ENCODE results near the gene FANCG. TPM values are rescaled to one million over a fixed set of nuclear protein-coding genes. Genes with fewer than 3 reads are reported as not detected.
A peak's percentile ranks its signal among the peaks of the same experiment; 100 is the strongest.

The FANCG gene
- total RNA-seq = 1 to 10 TPM; 3.7 to 8.2 TPM
- long read RNA-seq, partial matches to known transcripts = 0 of 4 reads
- long read RNA-seq, other reads (novel, unspliced or antisense) = 2 of 4 reads

- intact Hi-C loops (cut with DNase I) = loop anchor here in 1 of 2 donors (10.0 kb wide), 1 partner anchor 85 kb away; no protein-coding TSS in a partner anchor
- peak; percentile 98 for ATAC-seq
- peak; percentile 93 for DNase-seq
Observed at GRCh38 chr9:35079426-35080341, at the start of gene FANCG. Gene FANCG, minus strand, starts transcription at chr9:35079942. Its CDS starts 418 bp downstream, at chr9:35079524.

DNA sequence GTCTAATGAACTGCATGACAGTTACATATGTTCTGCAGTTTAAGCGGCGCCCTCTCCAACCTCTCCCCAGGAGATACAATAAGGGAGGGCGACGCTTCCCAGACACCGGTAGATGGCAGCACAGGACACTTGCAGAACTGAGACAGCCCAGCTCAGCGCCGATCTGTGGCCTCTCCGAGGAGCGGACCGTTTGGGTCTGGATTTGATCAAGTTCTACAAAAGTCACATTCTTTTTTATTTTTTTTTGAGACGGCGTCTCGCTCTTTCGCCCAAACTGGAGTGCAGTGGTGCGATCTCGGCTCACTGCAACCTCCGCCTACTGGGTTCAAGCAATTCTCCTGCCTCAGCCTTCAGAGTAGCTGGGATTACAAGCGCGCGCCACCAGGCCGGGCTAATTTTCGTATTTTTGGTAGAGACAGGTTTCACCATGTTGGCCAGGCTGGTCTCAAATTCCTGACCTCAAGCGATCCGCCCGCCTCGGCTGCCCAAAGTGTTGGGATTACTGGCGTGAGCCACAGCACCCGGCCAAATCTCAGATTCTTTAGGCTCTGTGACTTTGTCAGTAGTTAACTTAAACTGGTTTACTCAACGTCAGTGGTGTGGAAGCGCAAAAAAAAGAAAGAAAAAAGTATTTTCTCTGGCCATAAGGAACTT is 37.3 kb upstream of the FANCG start:
- peak; percentile 93 for DNase-seq
- intact Hi-C loops (cut with DNase I) = loop anchor here (1.0 to 10.0 kb wide), 6 partner anchors 46 to 488 kb away; partner anchors contain the start of genes TESK1 (in 1 of the 2) and UNC13B (in 1 of the 2)
- ATAC-seq = peak; percentile 76 to 82

GRCh38 chr9:35116539-35116897 is 36.8 kb upstream of the FANCG start:
- ATAC-seq = peak; percentile 0 to 1
- intact Hi-C loops (cut with DNase I) = loop anchor here (2.0 to 10.0 kb wide), 5 partner anchors 46 to 488 kb away; partner anchors contain the start of genes TESK1 (in 1 of the 2) and UNC13B (in 1 of the 2)
- no peak for DNase-seq

- intact Hi-C loops (cut with DNase I) = loop anchor here (2.0 to 10.0 kb wide), 5 partner anchors 47 to 489 kb away; partner anchors contain the start of genes TESK1 (in 1 of the 2) and UNC13B (in 1 of the 2)
- peak; percentile 72 to 74 for ATAC-seq
- DNase-seq = peak; percentile 97
Observed at GRCh38 chr9:35115680-35116538, 36.2 kb upstream of the FANCG start, which contains the start of gene ATOSB. Gene ATOSB, minus strand, starts transcription at chr9:35115862. Its CDS starts 7,588 bp downstream, at chr9:35108274.

GRCh38 chr9:35114840-35115628 is 35.3 kb upstream of the FANCG start:
- DNase-seq (peak; percentile 81), ATAC-seq (peak in 1 of 2 donors; percentile 5)
- intact Hi-C loops (cut with DNase I) = loop anchor here (5.0 to 10.0 kb wide), 3 partner anchors 152 to 490 kb away; partner anchors contain the start of gene TESK1 (in 1 of the 2)

DNA sequence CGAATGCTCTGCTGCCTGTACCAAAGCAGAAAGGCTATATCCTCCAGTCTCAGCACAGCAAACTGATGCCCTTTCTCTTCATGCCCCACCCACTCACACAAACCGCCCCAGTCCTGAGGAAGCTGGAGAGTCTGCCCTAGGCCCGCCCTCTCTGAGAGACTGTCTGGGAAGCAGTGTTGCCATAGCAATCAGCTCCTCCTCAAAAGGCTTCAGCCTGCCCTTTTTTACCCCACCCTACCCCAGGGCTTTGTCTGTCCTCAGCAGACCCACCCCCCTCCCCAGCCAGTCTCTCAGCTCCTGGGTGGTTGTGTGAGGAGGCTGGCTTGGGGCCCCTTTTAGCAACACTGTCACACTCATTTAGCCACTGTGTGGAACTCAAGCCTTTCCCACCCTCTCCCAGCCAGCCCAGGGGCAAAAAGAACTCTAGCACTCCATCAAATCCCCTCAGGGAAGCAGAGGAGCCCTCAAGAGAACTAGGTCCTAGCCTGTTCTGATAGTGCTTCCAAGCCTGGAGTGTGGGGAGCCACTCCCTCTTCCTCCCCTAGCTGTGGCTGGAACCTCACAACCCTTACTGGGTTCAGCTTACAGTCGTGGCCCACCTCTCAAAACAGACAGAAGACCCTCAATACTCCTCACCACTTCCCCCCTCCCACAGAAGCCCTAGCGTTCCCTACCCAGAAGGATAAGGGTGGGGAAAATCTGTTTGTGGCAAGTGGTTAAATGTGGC is 34.5 kb upstream of the FANCG start:
- intact Hi-C loops (cut with DNase I) = loop anchor here in 1 of 2 donors (10.0 kb wide), 1 partner anchor 491 kb away; the partner anchor contains the start of gene TESK1
- DNase-seq (peak; percentile 92), ATAC-seq (peak; percentile 6 to 39)

GRCh38 chr9:35112257-35113020 is 32.7 kb upstream of the FANCG start:
- intact Hi-C loops (cut with DNase I) = loop anchor here in 1 of 2 donors (10.0 kb wide), 1 partner anchor 492 kb away; the partner anchor contains the start of gene TESK1
- ATAC-seq = no peak
- peak; percentile 60 for DNase-seq

GRCh38 chr9:35111001-35111933 is 31.5 kb upstream of the FANCG start:
- ATAC-seq = peak; percentile 76 to 87
- intact Hi-C loops (cut with DNase I) = loop anchor here in 1 of 2 donors (10.0 kb wide), 1 partner anchor 494 kb away; the partner anchor contains the start of gene TESK1
- DNase-seq = peak; percentile 99

GRCh38 chr9:35110327-35110761 is 30.6 kb upstream of the FANCG start:
- DNase-seq (peak; percentile 49), ATAC-seq (peak in 1 of 2 donors; percentile 31)
- intact Hi-C loops (cut with DNase I) = loop anchor here in 1 of 2 donors (10.0 kb wide), 1 partner anchor 494 kb away; the partner anchor contains the start of gene TESK1

DNA sequence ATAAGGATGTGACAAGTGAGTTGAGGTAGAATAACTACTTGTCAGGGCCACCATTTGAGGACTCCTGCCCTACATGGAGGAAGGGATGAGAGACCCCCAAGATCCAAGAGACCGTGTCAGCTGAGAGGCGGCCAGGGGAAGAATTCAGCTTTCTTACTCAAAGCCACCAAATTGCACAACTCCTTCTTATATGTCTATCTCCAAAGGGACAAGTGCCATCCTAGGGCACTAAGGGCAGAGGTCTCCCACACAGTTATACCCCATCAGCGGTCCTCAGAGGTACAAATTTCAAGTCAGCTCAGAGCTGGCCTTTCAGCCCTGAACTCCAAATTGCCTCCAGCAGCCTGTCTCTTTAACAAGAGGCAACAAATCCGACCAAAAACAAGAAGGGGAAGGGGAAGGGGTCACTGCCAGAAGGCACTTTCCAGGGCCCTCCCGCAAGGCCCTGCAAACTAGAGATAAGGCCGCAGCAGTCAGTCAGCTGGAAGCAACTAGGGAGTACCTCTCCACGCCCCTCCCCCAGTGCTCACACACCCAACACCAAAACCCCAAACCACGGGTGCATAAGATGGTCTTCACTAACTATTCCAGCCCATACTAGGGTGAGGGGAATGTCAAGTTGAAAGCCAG is 29.3 kb upstream of the FANCG start:
- intact Hi-C loops (cut with DNase I) = no loop called here

GRCh38 chr9:35108461-35108860 is 28.7 kb upstream of the FANCG start:
- DNase-seq (no peak), ATAC-seq (no peak)
- intact Hi-C loops (cut with DNase I) = no loop called here

More for the DNA sequence above, 29.3 kb upstream of the FANCG start:
- no peak for DNase-seq
- no peak for ATAC-seq

- ATAC-seq (no peak), DNase-seq (no peak)
- intact Hi-C loops (cut with DNase I) = no loop called here
Observed at GRCh38 chr9:35107297-35108290, 27.9 kb upstream of the FANCG start.

GRCh38 chr9:35106343-35106730 is 26.6 kb upstream of the FANCG start:
- DNase-seq (no peak), ATAC-seq (no peak)
- intact Hi-C loops (cut with DNase I) = no loop called here

Measured in left cardiac atrium (tissue), 4 donors.